Inflammatory macrophage (primary cell): ENCODE data around the gene NMT1.

Experiments
- DNase-seq, 2 donors: peaks; one replicate each; pipeline ENCODE4 v3.0.0-alpha.2; 2020 to 2022

The NMT1 gene

GRCh38 chr17:45156242-45156641 lies 95.1 kb downstream of the NMT1 start:
- no peak for DNase-seq
